GM12878 (cell line): ENCODE data around the gene FRAS1. TPM values are rescaled to one million over a fixed set of nuclear protein-coding genes. Genes with fewer than 3 reads are reported as not detected.

Experiments used
- ATAC-seq: fragments of 200-7000 bp; cut with Tn5 transposase; 3 replicates; pipeline ENCODE4 v1.9.1; 2020; ENCODE audit warnings: mild to moderate bottlenecking, moderate library complexity
- BruUV-seq: library from RNA; stranded (reverse); fragments of 400-500 nt; replicated peaks from 2 replicates; lab custom pipeline; 2021; lab: Mats Ljungman, UMichigan
- CTCF ChIA-PET: fragments of 300-600 bp; sonication (Branson Sonifier 250); formaldehyde crosslinking; extraction: SDS; loops from one replicate; lab custom pipeline; 2021; ENCODE audit warnings: inconsistent platforms; lab: Yijun Ruan, JAX
- POLR2A ChIA-PET: fragments of 350-600 bp; formaldehyde crosslinking; extraction: SDS; loops from one replicate; lab custom pipeline; 2021; ENCODE audit warnings: inconsistent platforms; lab: Charles Lee
- RAD21 ChIA-PET: fragments of 300-600 bp; sonication (Branson Sonifier 250); formaldehyde crosslinking; loops from one replicate; lab custom pipeline; 2023; ENCODE audit warnings: antibody characterized with exemption; ENCODE audit not compliant: unreplicated experiment; lab: Charles Lee
- SMC1A ChIA-PET: fragments of 300-600 bp; sonication (Branson Sonifier 250); formaldehyde crosslinking; loops from one replicate; lab custom pipeline; 2023; ENCODE audit not compliant: unreplicated experiment, uncharacterized antibody; lab: Charles Lee
- DNase-seq: peaks from one replicate; pipeline ENCODE4 v3.0.0-alpha.2; 2011; ENCODE audit warnings: low read depth, low spot score
- FAIRE-seq: peaks from 3 replicates; lab custom pipeline; 2011; peaks lifted over from hg19 to GRCh38; lab: Jason Lieb, UNC
- H2AFZ ChIP-seq: 2 replicates; pipeline ENCODE4 v1.6.0; 2011; ENCODE audit warnings: low read depth, low read length, control low read depth; ENCODE audit not compliant: control insufficient read depth
- H3K27ac ChIP-seq: 2 replicates; pipeline ENCODE4 v1.5.1; 2011; ENCODE audit warnings: control low read depth; ENCODE audit not compliant: control insufficient read depth, insufficient read depth
- H3K27me3 ChIP-seq, 2 experiments: replicated peaks in 1 of 2; 2 replicates each; pipeline versions ENCODE4 v1.6.0 to v1.6.1; 2011; ENCODE audit warnings: low read length in 1 of 2; ENCODE audit not compliant: control insufficient read depth in 2 of 2, insufficient read depth in 2 of 2
- H3K36me3 ChIP-seq, 2 experiments: 2 replicates each; pipeline ENCODE4 v1.5.1; 2011; ENCODE audit warnings: low read length in 1 of 2; ENCODE audit not compliant: control insufficient read depth in 2 of 2, insufficient read depth in 2 of 2
- H3K4me1 ChIP-seq: 2 replicates; pipeline ENCODE4 v1.6.1; 2011; ENCODE audit warnings: mild to moderate bottlenecking, low read length, moderate library complexity, mixed read lengths; ENCODE audit not compliant: control insufficient read depth, insufficient read depth
- H3K4me2 ChIP-seq: 2 replicates; pipeline ENCODE4 v1.6.0; 2011; ENCODE audit warnings: control low read depth; ENCODE audit not compliant: control insufficient read depth, insufficient read depth
- H3K4me3 ChIP-seq: fragments of 200-600 bp; sonication (generic); 2 replicates; pipeline ENCODE4 v1.5.1; 2016
- H3K79me2 ChIP-seq: 2 replicates; pipeline ENCODE4 v1.6.0; 2011; ENCODE audit warnings: low read length; ENCODE audit not compliant: control insufficient read depth, insufficient read depth
- H3K9ac ChIP-seq: 2 replicates; pipeline ENCODE4 v1.8.0; 2011; ENCODE audit warnings: low read length, control low read depth, mixed read lengths; ENCODE audit not compliant: control insufficient read depth, insufficient read depth
- H3K9me3 ChIP-seq: replicated peaks from 3 replicates; pipeline ENCODE4 v1.5.1; 2011; ENCODE audit warnings: mild to moderate bottlenecking, low read length; ENCODE audit not compliant: control insufficient read depth, insufficient read depth
- H4K20me1 ChIP-seq: 2 replicates; pipeline ENCODE4 v1.6.0; 2011; ENCODE audit not compliant: control insufficient read depth, insufficient read depth
- BMI1 ChIP-seq: fragments of 450-650 bp; IDR thresholded peaks from 2 replicates; pipeline ENCODE4 v1.6.1; 2016; ENCODE audit warnings: mild to moderate bottlenecking, moderate library complexity, borderline replicate concordance
- CBFB ChIP-seq: IDR thresholded peaks from 2 replicates; pipeline ENCODE4 v1.6.1; 2016; ENCODE audit warnings: antibody characterized with exemption, low read depth
- FOXM1 ChIP-seq: IDR thresholded peaks from 2 replicates; pipeline ENCODE4 v1.6.1; 2012; ENCODE audit warnings: low read depth, mild to moderate bottlenecking, inconsistent platforms, low read length, moderate library complexity
- HCFC1 ChIP-seq: fragments of 150-350 bp; IDR thresholded peaks from 2 replicates; pipeline ENCODE4 v1.6.1; 2014; ENCODE audit warnings: low read length
- IRF4 ChIP-seq: IDR thresholded peaks from 2 replicates; pipeline ENCODE4 v1.6.1; 2011; ENCODE audit warnings: low read depth, low read length
- JUND ChIP-seq: IDR thresholded peaks from 2 replicates; pipeline ENCODE4 v1.6.1; 2012; ENCODE audit warnings: low read depth, mild to moderate bottlenecking, low read length, improper control_type of control experiment, moderate library complexity
- MTA3 ChIP-seq: IDR thresholded peaks from 2 replicates; pipeline ENCODE4 v1.6.1; 2012; ENCODE audit warnings: low read length, inconsistent platforms, borderline replicate concordance
- NKRF ChIP-seq: fragments of 450-650 bp; conservative IDR thresholded peaks from 2 replicates; pipeline ENCODE4 v1.6.1; 2017; ENCODE audit warnings: mild to moderate bottlenecking, moderate library complexity
- PML ChIP-seq: IDR thresholded peaks from 2 replicates; pipeline ENCODE4 v1.6.1; 2012; ENCODE audit warnings: low read length, inconsistent platforms
- RFX5 ChIP-seq: IDR thresholded peaks from 2 replicates; pipeline ENCODE4 v1.6.1; 2011; ENCODE audit warnings: low read depth, low read length, improper control_type of control experiment
- RUNX3 ChIP-seq: IDR thresholded peaks from 2 replicates; pipeline ENCODE4 v1.6.1; 2012; ENCODE audit warnings: low read length, inconsistent platforms
- SMC3 ChIP-seq: IDR thresholded peaks from 2 replicates; pipeline ENCODE4 v1.6.1; 2011; ENCODE audit warnings: low read length, improper control_type of control experiment, borderline replicate concordance
- WRNIP1 ChIP-seq: IDR thresholded peaks from 2 replicates; pipeline ENCODE4 v1.6.1; 2011; ENCODE audit warnings: low read depth, low read length, improper control_type of control experiment, borderline replicate concordance
- WGBS: methylation state at CpG from one replicate; pipeline ENCODE4 v1.1.6; 2016; ENCODE audit warnings: low lambda C conversion rate; ENCODE audit not compliant: insufficient replicate concordance, insufficient coverage; ENCODE audit errors: missing lambda C conversion rate; 5-methylcytosine and 5-hydroxymethylcytosine counted together
- in situ Hi-C: fragments of 300-500 bp; cut with MboI; formaldehyde crosslinking; loops from 9 replicates; pipeline ENCODE4 v1.14.3; 2018; ENCODE audit warnings: mixed read lengths
- intact Hi-C: fragments of 100-400 bp; cut with micrococcal nuclease; formaldehyde crosslinking; loops from one replicate; pipeline ENCODE4 v1.14.2; 2022; ENCODE audit not compliant: unreplicated experiment
- polyA plus RNA-seq, 11 experiments: library from polyadenylated mRNA; depleted of rRNA in 4 of 11; unstranded in 6 of 11; stranded (reverse) in 5 of 11; fragments of >200 nt; fragmentation: Nextera tagmentation in 4 of 11; fragmentation: Illumina TruSeq in 1 of 11; extraction: Ambion mirVana in 4 of 11; extraction: Trizol in 1 of 11; gene quantifications; 1 replicate in 1 of 11; 2 replicates in 10 of 11; pipeline versions ENCODE4 v1.2.1 to v1.2.3, GENCODE V29; 2011 to 2016; ENCODE audit warnings: inconsistent platforms in 2 of 11, missing spikeins in 2 of 11, low read depth in 1 of 11
- total RNA-seq, 4 experiments: library from RNA; depleted of rRNA in 3 of 4; stranded (reverse); fragments of >200 nt in 3 of 4; fragmentation: Illumina TruSeq in 1 of 4; extraction: Trizol in 1 of 4; gene quantifications; 2 replicates each; pipeline versions ENCODE4 v1.2.1 to v1.2.3, GENCODE V29; 2013 to 2021
- TF ChIP-seq, protein P1 (sequence below): IDR thresholded peaks from 2 replicates; pipeline ENCODE4 v1.6.1; 2012; ENCODE audit warnings: mild to moderate bottlenecking, low read depth, low read length

The FRAS1 gene
- total and polyA plus RNA-seq, 10 of the 15 experiments (the other 5 are each of a cell fraction or from before 2014, with no cell fraction given): 0.08 to 11.7 (median 0.20) TPM

DNA sequence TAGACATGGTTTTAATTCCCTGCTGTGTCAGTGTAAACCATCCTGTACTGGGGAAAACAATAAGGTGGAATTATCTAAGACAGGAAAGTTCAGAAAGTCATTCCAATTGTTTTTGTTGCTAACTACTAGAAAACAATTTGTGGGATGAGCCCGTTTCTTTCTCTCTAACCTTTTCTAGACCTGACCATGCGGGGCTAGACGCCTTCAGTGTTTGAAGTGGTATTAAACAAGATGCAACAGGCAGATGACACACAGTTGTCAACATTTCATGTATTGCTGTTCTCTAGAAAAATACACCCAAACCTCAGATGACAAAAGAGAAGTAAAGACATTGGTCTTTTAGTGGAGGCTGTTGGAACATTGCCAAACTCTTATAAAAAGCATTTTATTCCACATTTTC, 105.7 kb downstream of the FRAS1 start:
- Histone ChIP-seq H2AFZ (no peak overlapping the region), H3K9me3 (no peaks in the 10 kb centered on the region), H3K36me3 (no peaks in the 10 kb centered on the region), H3K27me3 (no peaks in the 10 kb centered on the region), H3K4me3 (no peak overlapping the region), H3K4me2 (no peak overlapping the region), H3K4me1 (no peaks in the 10 kb centered on the region), H4K20me1 (no peaks in the 10 kb centered on the region), H3K27ac (no peak overlapping the region), H3K79me2 (no peaks in the 10 kb centered on the region), H3K9ac (no peak overlapping the region)
- WGBS: 0% methylated on average over 3 of the region's 3 CpGs
- no TSS peak for BruUV-seq
- TF ChIP-seq, protein P1, sequence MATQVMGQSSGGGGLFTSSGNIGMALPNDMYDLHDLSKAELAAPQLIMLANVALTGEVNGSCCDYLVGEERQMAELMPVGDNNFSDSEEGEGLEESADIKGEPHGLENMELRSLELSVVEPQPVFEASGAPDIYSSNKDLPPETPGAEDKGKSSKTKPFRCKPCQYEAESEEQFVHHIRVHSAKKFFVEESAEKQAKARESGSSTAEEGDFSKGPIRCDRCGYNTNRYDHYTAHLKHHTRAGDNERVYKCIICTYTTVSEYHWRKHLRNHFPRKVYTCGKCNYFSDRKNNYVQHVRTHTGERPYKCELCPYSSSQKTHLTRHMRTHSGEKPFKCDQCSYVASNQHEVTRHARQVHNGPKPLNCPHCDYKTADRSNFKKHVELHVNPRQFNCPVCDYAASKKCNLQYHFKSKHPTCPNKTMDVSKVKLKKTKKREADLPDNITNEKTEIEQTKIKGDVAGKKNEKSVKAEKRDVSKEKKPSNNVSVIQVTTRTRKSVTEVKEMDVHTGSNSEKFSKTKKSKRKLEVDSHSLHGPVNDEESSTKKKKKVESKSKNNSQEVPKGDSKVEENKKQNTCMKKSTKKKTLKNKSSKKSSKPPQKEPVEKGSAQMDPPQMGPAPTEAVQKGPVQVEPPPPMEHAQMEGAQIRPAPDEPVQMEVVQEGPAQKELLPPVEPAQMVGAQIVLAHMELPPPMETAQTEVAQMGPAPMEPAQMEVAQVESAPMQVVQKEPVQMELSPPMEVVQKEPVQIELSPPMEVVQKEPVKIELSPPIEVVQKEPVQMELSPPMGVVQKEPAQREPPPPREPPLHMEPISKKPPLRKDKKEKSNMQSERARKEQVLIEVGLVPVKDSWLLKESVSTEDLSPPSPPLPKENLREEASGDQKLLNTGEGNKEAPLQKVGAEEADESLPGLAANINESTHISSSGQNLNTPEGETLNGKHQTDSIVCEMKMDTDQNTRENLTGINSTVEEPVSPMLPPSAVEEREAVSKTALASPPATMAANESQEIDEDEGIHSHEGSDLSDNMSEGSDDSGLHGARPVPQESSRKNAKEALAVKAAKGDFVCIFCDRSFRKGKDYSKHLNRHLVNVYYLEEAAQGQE: no peak
- TF ChIP-seq SMC3: no peak
- ChIA-PET RAD21 (no interaction called here), POLR2A (no interaction called here), CTCF (no interaction called here), SMC1A (interaction anchor here (0.9 to 1.8 kb wide), 2 partner anchors 10 to 15 kb away, joined by 3 to 4 read pairs; no protein-coding TSS in a partner anchor)
- intact Hi-C loops: no loop called here
- no peak for FAIRE-seq
- DNase-seq: no peak
- in situ Hi-C loops: no loop called here
- no peak for ATAC-seq

DNA sequence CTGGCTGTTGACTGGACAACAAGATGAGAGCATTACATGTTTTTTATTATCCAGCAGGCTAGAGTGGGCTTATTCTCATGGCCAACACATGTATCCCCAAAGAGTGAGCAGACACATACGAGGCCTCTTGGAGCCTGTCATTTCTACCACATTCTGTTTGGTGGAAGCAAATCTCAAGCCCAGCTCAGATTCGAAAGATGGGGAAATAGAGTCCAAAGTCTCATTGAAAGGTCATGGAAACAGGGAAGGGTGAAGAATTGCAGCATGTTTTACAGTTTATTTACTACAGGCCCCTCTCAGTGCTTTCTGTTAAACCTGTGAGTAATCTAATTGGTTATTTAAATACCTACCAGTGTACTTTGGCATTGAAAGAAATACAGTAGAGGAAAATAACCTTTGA, 108.6 kb downstream of the FRAS1 start:
- H4K20me1 ChIP-seq: no peaks in the 10 kb centered on the region
- SMC1A ChIA-PET: interaction anchor here (0.9 to 2.6 kb wide), 4 partner anchors 10 to 84 kb away, joined by 3 to 11 read pairs (median 4); no protein-coding TSS in a partner anchor
- no peak overlapping the region for H3K9ac ChIP-seq
- no TSS peak for BruUV-seq
- H2AFZ ChIP-seq: no peak overlapping the region
- H3K27me3 ChIP-seq: no peaks in the 10 kb centered on the region
- 3% methylated on average over 2 of the region's 2 CpGs for WGBS
- no peaks in the 10 kb centered on the region for H3K79me2 ChIP-seq
- H3K4me3 ChIP-seq: no peak overlapping the region
- CTCF ChIA-PET: interaction anchor here (0.6 to 2.4 kb wide), 3 partner anchors 106 to 1324 kb away, joined by 3 to 12 read pairs (median 4); no protein-coding TSS in a partner anchor
- no peaks in the 10 kb centered on the region for H3K4me1 ChIP-seq
- no peak overlapping the region for H3K4me2 ChIP-seq
- no peaks in the 10 kb centered on the region for H3K36me3 ChIP-seq
- FAIRE-seq (no peak), ATAC-seq (no peak), DNase-seq (no peak)
- RAD21 ChIA-PET: no interaction called here
- intact Hi-C loops (no loop called here), in situ Hi-C loops (no loop called here)
- POLR2A ChIA-PET: interaction anchor here (1.4 kb wide), 1 partner anchor 105 kb away, joined by 4 read pairs; no protein-coding TSS in a partner anchor
- H3K9me3 ChIP-seq: no peaks in the 10 kb centered on the region
- no peak overlapping the region for H3K27ac ChIP-seq
- TF ChIP-seq BMI1 (no peak), RUNX3 (no peak), MTA3 (no peak), JUND (no peak), IRF4 (no peak), NKRF (no peak), RFX5 (no peak), WRNIP1 (no peak), HCFC1 (no peak), FOXM1 (no peak), PML (no peak), CBFB (no peak)
